A549 (cell line): ENCODE results near the gene MYBPC1. TPM values are rescaled to one million over a fixed set of nuclear protein-coding genes. Genes with fewer than 3 reads are reported as not detected.

ENCODE experiments used
- ATAC-seq, 2 experiments: fragments of 200-7000 bp in 1 of 2; fragments of >200 bp in 1 of 2; cut with Nextera tagmentation in 1 of 2; cut with Tn5 transposase in 1 of 2; 3 replicates each; pipeline versions ENCODE4 v1.8.0 to v1.9.1; 2018 to 2020; ENCODE audit warnings: mild to moderate bottlenecking in 1 of 2, moderate library complexity in 1 of 2
- CTCF ChIA-PET: fragments of 300-600 bp; sonication (Branson Sonifier 250); formaldehyde crosslinking; extraction: SDS; loops from one replicate; lab custom pipeline; 2021; ENCODE audit warnings: antibody characterized with exemption, inconsistent platforms; lab: Yijun Ruan, JAX
- POLR2A ChIA-PET: fragments of 350-600 bp; formaldehyde crosslinking; extraction: SDS; loops from one replicate; lab custom pipeline; 2021; ENCODE audit warnings: antibody characterized with exemption, inconsistent platforms; lab: Yijun Ruan, JAX
- DNase-seq, 2 experiments: peaks; one replicate each; pipeline versions ENCODE4 v3.0.0 to v3.0.0-alpha.2; 2011 to 2016; ENCODE audit warnings: low read depth in 1 of 2, low spot score in 1 of 2
- FAIRE-seq: peaks from 2 replicates; lab custom pipeline; 2011; peaks lifted over from hg19 to GRCh38; lab: Jason Lieb, UNC
- H3K27ac ChIP-seq, 2 experiments: fragments of >200 bp; sonication (Bioruptor Twin); formaldehyde crosslinking; 3 replicates each; pipeline ENCODE4 v1.5.1; 2016 to 2017
- H3K4me1 ChIP-seq: fragments of >200 bp; sonication (Bioruptor Twin); formaldehyde crosslinking; 3 replicates; pipeline ENCODE4 v1.6.1; 2016
- H3K4me2 ChIP-seq: fragments of >200 bp; sonication (Bioruptor Twin); formaldehyde crosslinking; 3 replicates; pipeline ENCODE4 v1.6.1; 2016
- H3K4me3 ChIP-seq: fragments of >200 bp; sonication (Bioruptor Twin); formaldehyde crosslinking; 3 replicates; pipeline ENCODE4 v1.5.1; 2016
- H3K9me3 ChIP-seq: fragments of >200 bp; sonication (Bioruptor Twin); formaldehyde crosslinking; 3 replicates; pipeline ENCODE4 v1.6.1; 2016
- ATOH8 ChIP-seq: fragments of 250-450 bp; sonication (Bioruptor Pico); IDR thresholded peaks from 2 replicates; pipeline ENCODE4 v1.5.0; 2020; ENCODE audit warnings: low read depth, mild to moderate bottlenecking, moderate library complexity
- CBX2 ChIP-seq: fragments of 200-600 bp; sonication (generic); IDR thresholded peaks from 2 replicates; pipeline ENCODE4 v1.6.1; 2016; ENCODE audit warnings: low read depth, mild to moderate bottlenecking, borderline replicate concordance
- CBX8 ChIP-seq: fragments of 200-600 bp; sonication (generic); IDR thresholded peaks from 2 replicates; pipeline ENCODE4 v1.6.1; 2016
- CHD2 ChIP-seq: fragments of 150-350 bp; IDR thresholded peaks from 2 replicates; pipeline ENCODE4 v1.6.1; 2014; ENCODE audit warnings: low read length; ENCODE audit not compliant: partially characterized antibody
- CTCF ChIP-seq: fragments of >200 bp; sonication (Bioruptor Twin); formaldehyde crosslinking; IDR thresholded peaks from 3 replicates; pipeline ENCODE4 v1.5.1; 2016
- EHF ChIP-seq: fragments of 250-450 bp; sonication (Bioruptor Pico); IDR thresholded peaks from 2 replicates; pipeline ENCODE4 v1.5.0; 2020; ENCODE audit warnings: mild to moderate bottlenecking
- FOXS1 ChIP-seq: fragments of 250-450 bp; sonication (Bioruptor Pico); IDR thresholded peaks from 2 replicates; pipeline ENCODE4 v1.5.0; 2020; ENCODE audit warnings: mild to moderate bottlenecking, moderate library complexity
- HOXA7 ChIP-seq: fragments of 250-450 bp; sonication (Bioruptor Pico); IDR thresholded peaks from 2 replicates; pipeline ENCODE4 v1.5.0; 2020; ENCODE audit warnings: mild to moderate bottlenecking, moderate library complexity
- HOXB13 ChIP-seq: fragments of 250-450 bp; sonication (Bioruptor Pico); IDR thresholded peaks from 2 replicates; pipeline ENCODE4 v1.5.0; 2020; ENCODE audit warnings: low read depth, mild to moderate bottlenecking, moderate library complexity
- JUNB ChIP-seq: fragments of >200 bp; sonication (Bioruptor Twin); formaldehyde crosslinking; IDR thresholded peaks from 2 replicates; pipeline ENCODE4 v1.6.1; 2016
- KDM1A ChIP-seq: fragments of 200-600 bp; sonication (generic); IDR thresholded peaks from 2 replicates; pipeline ENCODE4 v1.6.1; 2016; ENCODE audit warnings: low read depth, mild to moderate bottlenecking
- MAFK ChIP-seq: fragments of 450-650 bp; IDR thresholded peaks from 2 replicates; pipeline ENCODE4 v1.6.1; 2014; ENCODE audit not compliant: partially characterized antibody
- RAD21 ChIP-seq, 2 experiments: fragments of >200 bp in 1 of 2; sonication (Bioruptor Twin) in 1 of 2; formaldehyde crosslinking in 1 of 2; IDR thresholded peaks in 1 of 2; conservative IDR thresholded peaks in 1 of 2; 2 replicates in 1 of 2; 3 replicates in 1 of 2; pipeline ENCODE4 v1.6.1; 2012 to 2018; ENCODE audit warnings: inconsistent platforms in 1 of 2
- REST ChIP-seq: fragments of 200-600 bp; sonication (generic); IDR thresholded peaks from 2 replicates; pipeline ENCODE4 v1.6.1; 2016; ENCODE audit warnings: antibody characterized with exemption, mild to moderate bottlenecking, moderate library complexity
- RNF2 ChIP-seq: fragments of 200-600 bp; sonication (generic); IDR thresholded peaks from 2 replicates; pipeline ENCODE4 v1.6.1; 2016; ENCODE audit warnings: low read depth, mild to moderate bottlenecking, antibody characterized with exemption, moderate library complexity, borderline replicate concordance
- ZNF302 ChIP-seq: fragments of 250-450 bp; sonication (Bioruptor Pico); IDR thresholded peaks from 2 replicates; pipeline ENCODE4 v1.9.0; 2021; ENCODE audit warnings: inconsistent platforms, mild to moderate bottlenecking, moderate library complexity
- WGBS: methylation state at CpG from one replicate; pipeline ENCODE4 v1.1.6; 2017; ENCODE audit errors: missing lambda C conversion rate; 5-methylcytosine and 5-hydroxymethylcytosine counted together
- polyA plus RNA-seq, 4 experiments: library from polyadenylated mRNA; depleted of rRNA in 3 of 4; stranded (reverse); fragments of >200 nt; fragmentation: RNase III in 1 of 4; extraction: RNeasy Plus Mini Kit Qiagen cat#74134 plus additional on column Dnase treatment in 1 of 4; gene quantifications; 2 replicates in 3 of 4; 3 replicates in 1 of 4; pipeline ENCODE4 v1.2.3, GENCODE V29; 2011 to 2017
- TF ChIP-seq, protein P1 (sequence below): fragments of >200 bp; sonication (Bioruptor Twin); formaldehyde crosslinking; IDR thresholded peaks from 3 replicates; pipeline ENCODE4 v1.6.1; 2016
- TF ChIP-seq, protein P2 (sequence below): IDR thresholded peaks from 2 replicates; pipeline ENCODE4 v1.6.1; 2012

The MYBPC1 gene
- polyA plus RNA-seq, 2 of the 4 experiments (the other 2 are of a cell fraction), result not detected

DNA sequence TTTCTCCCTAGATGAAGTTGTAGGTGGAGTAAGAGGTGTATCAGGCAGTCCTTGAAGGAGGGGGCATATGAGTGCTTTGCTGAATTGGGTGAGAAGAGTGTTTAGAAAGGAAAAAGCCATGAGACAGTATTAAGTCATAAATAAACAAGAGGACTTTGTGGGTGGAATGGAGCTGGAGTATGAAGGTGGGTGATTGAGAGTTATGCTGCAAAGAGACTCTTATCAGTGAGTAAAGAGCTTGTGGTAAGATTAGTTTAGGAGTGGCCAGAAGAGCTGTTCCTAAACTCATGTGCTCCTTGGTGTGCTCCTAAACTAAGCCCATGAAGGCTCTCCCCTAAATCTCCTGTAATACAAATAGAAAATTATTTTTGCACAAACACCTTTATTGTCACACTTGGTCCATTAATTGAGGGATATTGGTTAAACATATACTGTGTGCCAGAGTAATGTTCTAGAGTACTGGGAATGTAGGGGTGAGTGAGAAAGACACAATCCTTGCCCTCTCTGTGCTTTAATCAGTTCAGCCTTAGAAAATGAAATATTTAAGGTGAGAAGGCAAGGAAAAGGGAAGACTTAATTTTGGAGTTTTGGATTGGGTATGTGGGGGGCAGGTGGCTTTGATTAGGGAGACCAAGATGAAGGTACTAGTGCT is 112.5 kb downstream of the MYBPC1 start:
- no peak overlapping the region for H3K4me3 ChIP-seq
- FAIRE-seq (no peak), ATAC-seq (peak in 1 of 2 experiments; percentile 25; a peak in 1 of 6 replicates), DNase-seq (no peak)
- no peaks in the 10 kb centered on the region for H3K9me3 ChIP-seq
- ChIA-PET POLR2A (no interaction called here), CTCF (interaction anchor here (1.1 kb wide), 1 partner anchor 9 kb away, joined by 4 read pairs; no protein-coding TSS in a partner anchor)
- TF ChIP-seq MAFK (no peak), RNF2 (no peak), KDM1A (no peak), JUNB (no peak), CHD2 (no peak), CTCF (no peak), HOXA7 (no peak), EHF (CRISPR knock-in tag) (no peak), ATOH8 (CRISPR knock-in tag) (no peak), ZNF302 (CRISPR knock-in tag) (no peak), FOXS1 (CRISPR knock-in tag) (no peak), CBX8 (no peak), REST (no peak), CBX2 (no peak), HOXB13 (CRISPR knock-in tag) (no peak)
- TF ChIP-seq, protein P1, sequence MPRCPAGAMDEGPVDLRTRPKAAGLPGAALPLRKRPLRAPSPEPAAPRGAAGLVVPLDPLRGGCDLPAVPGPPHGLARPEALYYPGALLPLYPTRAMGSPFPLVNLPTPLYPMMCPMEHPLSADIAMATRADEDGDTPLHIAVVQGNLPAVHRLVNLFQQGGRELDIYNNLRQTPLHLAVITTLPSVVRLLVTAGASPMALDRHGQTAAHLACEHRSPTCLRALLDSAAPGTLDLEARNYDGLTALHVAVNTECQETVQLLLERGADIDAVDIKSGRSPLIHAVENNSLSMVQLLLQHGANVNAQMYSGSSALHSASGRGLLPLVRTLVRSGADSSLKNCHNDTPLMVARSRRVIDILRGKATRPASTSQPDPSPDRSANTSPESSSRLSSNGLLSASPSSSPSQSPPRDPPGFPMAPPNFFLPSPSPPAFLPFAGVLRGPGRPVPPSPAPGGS, result no peak
- TF ChIP-seq, protein P2, sequence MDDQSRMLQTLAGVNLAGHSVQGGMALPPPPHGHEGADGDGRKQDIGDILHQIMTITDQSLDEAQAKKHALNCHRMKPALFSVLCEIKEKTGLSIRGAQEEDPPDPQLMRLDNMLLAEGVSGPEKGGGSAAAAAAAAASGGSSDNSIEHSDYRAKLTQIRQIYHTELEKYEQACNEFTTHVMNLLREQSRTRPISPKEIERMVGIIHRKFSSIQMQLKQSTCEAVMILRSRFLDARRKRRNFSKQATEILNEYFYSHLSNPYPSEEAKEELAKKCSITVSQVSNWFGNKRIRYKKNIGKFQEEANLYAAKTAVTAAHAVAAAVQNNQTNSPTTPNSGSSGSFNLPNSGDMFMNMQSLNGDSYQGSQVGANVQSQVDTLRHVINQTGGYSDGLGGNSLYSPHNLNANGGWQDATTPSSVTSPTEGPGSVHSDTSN, result no peak
- no peak overlapping the region for H3K4me2 ChIP-seq
- no peaks in the 10 kb centered on the region; the same call in 2 of the 3 replicates for H3K4me1 ChIP-seq
- H3K27ac ChIP-seq, result no peak overlapping the region

- CTCF ChIA-PET, result no interaction called here
- Histone ChIP-seq H3K4me1 (peaks cover 5% of the 10 kb centered on the region; the same call in 2 of the 3 replicates), H3K9me3 (no peaks in the 10 kb centered on the region), H3K4me2 (no peak overlapping the region), H3K27ac (no peak overlapping the region), H3K4me3 (no peak overlapping the region)
- POLR2A ChIA-PET, result no interaction called here
- WGBS, result 93% methylated on average over 4 of the region's 4 CpGs
- FAIRE-seq (no peak), DNase-seq (no peak), ATAC-seq (no peak)
- no peak for TF ChIP-seq RAD21 (conservative IDR thresholded peaks at IDR 0.05 in 1 of 2, IDR thresholded peaks at IDR 0.05 in 1 of 2)
Measured at GRCh38 chr12:101710288-101710687, 115.5 kb downstream of the MYBPC1 start.
